ENCODE measurements around the gene RPS6KA4. TPM values are rescaled to one million over a fixed set of nuclear protein-coding genes. Genes with fewer than 3 reads are reported as not detected.
A peak's percentile ranks its signal among the peaks of the same experiment; 100 is the strongest.

RPS6KA4 gene
- total RNA-seq, 1 donor from 2014 or later = 3.2 TPM

DNA sequence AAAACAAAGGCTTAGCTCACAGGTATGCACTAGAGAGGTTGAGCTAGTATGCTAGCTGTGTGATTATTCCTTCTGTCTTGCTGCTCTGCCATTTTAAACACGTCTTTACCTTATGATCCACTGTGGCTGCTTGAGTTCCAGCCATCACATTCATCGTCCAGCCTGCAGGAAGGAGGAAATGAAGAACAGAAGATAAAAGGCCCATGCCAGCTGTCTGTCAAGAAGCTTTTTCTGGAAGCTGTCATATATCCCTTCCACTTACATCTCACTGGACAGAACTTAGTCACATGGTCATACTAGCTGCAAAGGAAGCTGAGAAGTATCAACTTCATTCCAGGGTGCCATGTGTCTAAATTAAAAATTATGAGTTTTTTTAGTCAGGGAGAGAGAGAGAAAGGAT lies 31.6 kb upstream of the RPS6KA4 start:
- H3K9me3 Mint-ChIP-seq (ENCODE audit: unreplicated experiment) = peaks cover 10% of the 10 kb centered on the region
- TF ChIP-seq, protein P1, sequence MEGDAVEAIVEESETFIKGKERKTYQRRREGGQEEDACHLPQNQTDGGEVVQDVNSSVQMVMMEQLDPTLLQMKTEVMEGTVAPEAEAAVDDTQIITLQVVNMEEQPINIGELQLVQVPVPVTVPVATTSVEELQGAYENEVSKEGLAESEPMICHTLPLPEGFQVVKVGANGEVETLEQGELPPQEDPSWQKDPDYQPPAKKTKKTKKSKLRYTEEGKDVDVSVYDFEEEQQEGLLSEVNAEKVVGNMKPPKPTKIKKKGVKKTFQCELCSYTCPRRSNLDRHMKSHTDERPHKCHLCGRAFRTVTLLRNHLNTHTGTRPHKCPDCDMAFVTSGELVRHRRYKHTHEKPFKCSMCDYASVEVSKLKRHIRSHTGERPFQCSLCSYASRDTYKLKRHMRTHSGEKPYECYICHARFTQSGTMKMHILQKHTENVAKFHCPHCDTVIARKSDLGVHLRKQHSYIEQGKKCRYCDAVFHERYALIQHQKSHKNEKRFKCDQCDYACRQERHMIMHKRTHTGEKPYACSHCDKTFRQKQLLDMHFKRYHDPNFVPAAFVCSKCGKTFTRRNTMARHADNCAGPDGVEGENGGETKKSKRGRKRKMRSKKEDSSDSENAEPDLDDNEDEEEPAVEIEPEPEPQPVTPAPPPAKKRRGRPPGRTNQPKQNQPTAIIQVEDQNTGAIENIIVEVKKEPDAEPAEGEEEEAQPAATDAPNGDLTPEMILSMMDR (IDR thresholded peaks at IDR 0.05; ENCODE audit: partially characterized antibody, unreplicated experiment) = no peak
- peaks cover 9% of the 10 kb centered on the region for H3K27me3 Mint-ChIP-seq (ENCODE audit: unreplicated experiment)
- H3K36me3 Mint-ChIP-seq (ENCODE audit: unreplicated experiment) = peaks cover 4% of the 10 kb centered on the region
- DNase-seq = no peak
- no peak overlapping the region for H3K4me3 Mint-ChIP-seq (ENCODE audit: unreplicated experiment)
- no peak overlapping the region for H3K27ac Mint-ChIP-seq (ENCODE audit: unreplicated experiment)
- peaks cover 9% of the 10 kb centered on the region for H3K4me1 Mint-ChIP-seq (ENCODE audit: low read depth, unreplicated experiment)

DNA sequence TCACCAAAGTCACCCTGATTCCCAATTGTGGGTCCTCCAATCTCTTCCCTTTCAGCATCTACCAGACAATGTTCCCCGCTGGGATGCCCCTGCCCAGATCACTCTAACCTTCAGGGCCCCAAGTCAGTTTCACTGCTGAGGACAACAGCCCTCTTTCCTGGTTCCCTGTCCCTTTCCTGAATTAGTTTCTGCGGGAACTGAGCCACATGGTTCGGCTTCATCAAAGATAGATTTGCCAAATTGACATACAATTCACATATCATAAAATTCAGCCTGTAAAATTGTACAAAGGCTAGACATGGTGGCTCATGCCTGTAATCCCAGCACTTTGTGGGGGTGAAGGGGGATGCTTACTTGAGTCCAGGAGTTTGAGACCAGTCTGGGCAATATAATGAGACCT lies 31.0 kb upstream of the RPS6KA4 start:
- Mint-ChIP-seq H3K4me1 (ENCODE audit: low read depth, unreplicated experiment) (peaks cover 8% of the 10 kb centered on the region), H3K36me3 (ENCODE audit: unreplicated experiment) (peaks cover 4% of the 10 kb centered on the region), H3K4me3 (ENCODE audit: unreplicated experiment) (no peak overlapping the region), H3K27me3 (ENCODE audit: unreplicated experiment) (peaks cover 9% of the 10 kb centered on the region), H3K27ac (ENCODE audit: unreplicated experiment) (no peak overlapping the region), H3K9me3 (ENCODE audit: unreplicated experiment) (peaks cover 10% of the 10 kb centered on the region)
- TF ChIP-seq, protein P1 (IDR thresholded peaks at IDR 0.05; ENCODE audit: partially characterized antibody, unreplicated experiment) = no peak
- no peak for DNase-seq

DNA sequence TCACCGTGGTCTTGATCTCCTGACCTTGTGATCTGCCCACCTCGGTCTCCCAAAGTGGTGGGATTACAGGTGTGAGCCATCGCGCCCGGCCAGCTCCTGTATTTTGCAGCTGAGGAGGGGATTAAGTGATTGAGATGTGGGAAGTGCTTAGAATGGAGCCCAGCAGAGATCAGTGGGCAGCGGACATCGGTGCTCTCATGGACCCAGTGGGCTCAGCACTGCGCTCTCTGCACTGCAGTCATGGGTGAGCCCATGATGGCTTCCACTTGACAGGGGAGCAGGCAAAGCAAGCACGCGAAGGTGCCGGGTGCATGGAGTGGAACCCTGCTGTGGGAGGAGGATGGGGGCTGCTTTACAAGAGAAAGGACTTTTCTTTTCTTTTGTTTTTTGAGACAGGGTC lies 28.1 kb upstream of the RPS6KA4 start:
- Mint-ChIP-seq H3K27ac (ENCODE audit: unreplicated experiment) (no peak overlapping the region), H3K9me3 (ENCODE audit: unreplicated experiment) (peaks cover 18% of the 10 kb centered on the region), H3K36me3 (ENCODE audit: unreplicated experiment) (peaks cover 4% of the 10 kb centered on the region), H3K4me1 (ENCODE audit: low read depth, unreplicated experiment) (peaks cover 13% of the 10 kb centered on the region), H3K4me3 (ENCODE audit: unreplicated experiment) (peak overlapping the region; percentile 42), H3K27me3 (ENCODE audit: unreplicated experiment) (peaks cover 14% of the 10 kb centered on the region)
- TF ChIP-seq, protein P1 (IDR thresholded peaks at IDR 0.05; ENCODE audit: partially characterized antibody, unreplicated experiment) = no peak
- DNase-seq = no peak

DNA sequence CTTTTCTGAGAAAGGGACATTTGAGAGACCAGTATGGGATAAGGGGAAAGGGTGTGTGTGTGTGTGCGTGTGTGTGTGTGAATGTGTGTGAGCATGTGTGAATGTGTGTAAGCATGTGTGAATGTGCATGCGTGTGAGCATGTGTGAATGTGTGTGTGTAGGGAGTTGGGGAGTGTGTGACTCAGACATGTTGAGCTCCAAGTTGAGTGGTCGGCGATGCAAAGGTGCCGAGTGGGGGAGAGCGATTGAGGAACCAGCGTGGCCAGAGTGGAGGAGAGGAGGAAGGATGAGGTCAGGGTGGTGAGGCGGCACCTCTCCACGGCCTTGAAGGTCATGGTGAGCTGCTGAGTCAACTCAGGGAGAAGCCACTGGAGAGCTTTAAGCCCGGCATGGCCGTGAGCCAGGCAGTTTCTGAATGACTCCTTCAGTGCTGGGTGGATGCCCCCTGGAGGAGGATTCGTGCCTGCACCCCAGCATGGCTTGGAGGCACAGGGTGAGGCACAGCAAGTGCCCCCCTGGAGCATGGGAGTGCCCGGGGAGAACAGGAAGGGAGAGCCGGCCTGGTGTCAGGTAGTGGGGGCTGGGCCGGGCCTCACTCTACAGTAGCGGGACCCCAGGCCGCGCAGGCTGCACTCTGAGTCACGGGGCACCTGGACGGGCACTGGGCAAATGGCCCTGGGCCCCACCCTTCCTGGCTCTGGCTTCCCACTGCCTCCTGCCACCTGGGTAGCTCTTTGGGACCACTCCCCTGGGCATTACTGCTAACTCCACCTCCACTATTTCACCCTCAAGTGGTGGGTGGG lies 27.2 kb upstream of the RPS6KA4 start:
- TF ChIP-seq, protein P1 (IDR thresholded peaks at IDR 0.05; ENCODE audit: partially characterized antibody, unreplicated experiment) = peak; percentile 59
- Mint-ChIP-seq H3K27me3 (ENCODE audit: unreplicated experiment) (peaks cover 14% of the 10 kb centered on the region), H3K4me1 (ENCODE audit: low read depth, unreplicated experiment) (peaks cover 17% of the 10 kb centered on the region), H3K36me3 (ENCODE audit: unreplicated experiment) (peaks cover 4% of the 10 kb centered on the region), H3K27ac (ENCODE audit: unreplicated experiment) (peak overlapping the region; percentile 36), H3K4me3 (ENCODE audit: unreplicated experiment) (peak overlapping the region; percentile 21), H3K9me3 (ENCODE audit: unreplicated experiment) (peaks cover 15% of the 10 kb centered on the region)
- peak; percentile 62 for DNase-seq

DNA sequence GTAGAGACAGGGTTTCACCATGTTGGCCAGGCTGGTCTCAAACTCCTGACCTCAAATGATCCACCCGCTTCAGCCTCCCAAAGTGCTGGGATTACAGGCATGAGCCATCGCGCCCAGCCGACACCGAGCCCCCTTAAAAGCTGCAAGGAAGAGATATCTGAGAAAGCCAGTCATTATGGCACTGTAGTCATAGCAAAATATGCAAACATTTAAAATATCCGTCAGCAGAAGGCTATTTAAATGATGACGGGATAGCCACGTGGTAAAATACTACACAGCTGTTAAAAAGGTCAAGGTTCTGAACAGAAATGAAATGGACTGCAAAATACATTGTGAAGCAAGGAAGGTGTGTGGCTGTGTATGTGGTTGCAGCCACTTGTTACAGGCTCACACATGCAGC lies 25.4 kb upstream of the RPS6KA4 start:
- peaks cover 18% of the 10 kb centered on the region for H3K9me3 Mint-ChIP-seq (ENCODE audit: unreplicated experiment)
- H3K27me3 Mint-ChIP-seq (ENCODE audit: unreplicated experiment) = peaks cover 17% of the 10 kb centered on the region
- H3K4me3 Mint-ChIP-seq (ENCODE audit: unreplicated experiment) = peak overlapping the region; percentile 20
- no peak overlapping the region for H3K27ac Mint-ChIP-seq (ENCODE audit: unreplicated experiment)
- H3K36me3 Mint-ChIP-seq (ENCODE audit: unreplicated experiment) = no peaks in the 10 kb centered on the region
- H3K4me1 Mint-ChIP-seq (ENCODE audit: low read depth, unreplicated experiment) = peaks cover 23% of the 10 kb centered on the region
- no peak for DNase-seq
- TF ChIP-seq, protein P1 (IDR thresholded peaks at IDR 0.05; ENCODE audit: partially characterized antibody, unreplicated experiment) = no peak

Data from glutamatergic neuron (in vitro differentiated cells).